HepG2 (cell line): Measurements from ENCODE around the gene ACBD3. TPM values are rescaled to one million over a fixed set of nuclear protein-coding genes. Genes with fewer than 3 reads are reported as not detected.

Experiments
- ATAC-seq: fragments of 200-7000 bp; cut with Tn5 transposase; 3 replicates; pipeline ENCODE4 v1.9.1; 2020; ENCODE audit warnings: mild to moderate bottlenecking, moderate library complexity
- BruUV-seq: library from RNA; stranded (reverse); fragments of 400-500 nt; replicated peaks from 2 replicates; lab custom pipeline; 2021; lab: Mats Ljungman, UMichigan
- CTCF ChIA-PET: fragments of 300-600 bp; formaldehyde crosslinking; extraction: SDS; loops from one replicate; lab custom pipeline; 2021; ENCODE audit warnings: low total read pairs, inconsistent platforms, low intra/inter-chr PET ratio; lab: Yijun Ruan, JAX
- POLR2A ChIA-PET: fragments of 350-600 bp; sonication (Branson Sonifier 250); formaldehyde crosslinking; loops from one replicate; lab custom pipeline; 2020; ENCODE audit warnings: antibody characterized with exemption, inconsistent platforms; lab: Yijun Ruan, JAX
- DNase-seq: peaks from one replicate; pipeline ENCODE4 v3.0.0-alpha.2; 2015; ENCODE audit warnings: low spot score
- FAIRE-seq: peaks from 3 replicates; lab custom pipeline; 2011; peaks lifted over from hg19 to GRCh38; lab: Jason Lieb, UNC
- H2AFZ ChIP-seq: one replicate; pipeline ENCODE4 v1.6.1; 2011; ENCODE audit warnings: low read length, inconsistent platforms
- H3K27ac ChIP-seq: fragments of 300-600 bp; 3 replicates; pipeline ENCODE4 v1.8.0; 2011; ENCODE audit warnings: mixed run types, mild to moderate bottlenecking, mixed read lengths, low read length, inconsistent platforms; ENCODE audit not compliant: insufficient read depth; ENCODE audit errors: extremely low read length
- H3K27me3 ChIP-seq, 2 experiments: fragments of 200-600 bp in 1 of 2; 2 replicates in 1 of 2; 3 replicates in 1 of 2; pipeline versions ENCODE4 v1.6.0 to v1.8.0; 2011; ENCODE audit warnings: low read length in 2 of 2, mild to moderate bottlenecking in 2 of 2, moderate library complexity in 2 of 2, inconsistent platforms in 1 of 2; ENCODE audit not compliant: insufficient read depth in 2 of 2, control insufficient read depth in 1 of 2
- H3K36me3 ChIP-seq, 2 experiments: fragments of 200-600 bp in 1 of 2; replicated peaks in 1 of 2; 2 replicates in 1 of 2; 3 replicates in 1 of 2; pipeline versions ENCODE4 v1.5.1 to v1.8.0; 2011; ENCODE audit warnings: low read length in 2 of 2, inconsistent platforms in 1 of 2; ENCODE audit not compliant: insufficient read depth in 2 of 2, control insufficient read depth in 1 of 2
- H3K4me1 ChIP-seq: 2 replicates; pipeline ENCODE4 v1.5.1; 2012; ENCODE audit warnings: low read length, inconsistent platforms; ENCODE audit not compliant: insufficient read depth
- H3K4me2 ChIP-seq: 2 replicates; pipeline ENCODE4 v1.6.0; 2011; ENCODE audit warnings: low read depth, low read length, inconsistent platforms
- H3K4me3 ChIP-seq, 3 experiments: fragments of 200-600 bp in 1 of 3; sonication (generic), shearing (Covaris generic) in 1 of 3; replicated peaks in 1 of 3; 2 replicates each; pipeline ENCODE4 v1.5.1; 2011 to 2016; ENCODE audit warnings: low read length in 3 of 3, inconsistent platforms in 2 of 3, low read depth in 2 of 3, mild to moderate bottlenecking in 2 of 3, control low read depth in 1 of 3, mixed read lengths in 1 of 3; ENCODE audit not compliant: insufficient read depth in 1 of 3
- H3K79me2 ChIP-seq: one replicate; pipeline ENCODE4 v1.6.1; 2011; ENCODE audit warnings: low read length, inconsistent platforms; ENCODE audit not compliant: insufficient read depth
- H3K9ac ChIP-seq: 2 replicates; pipeline ENCODE4 v1.6.0; 2011; ENCODE audit warnings: mild to moderate bottlenecking, low read depth, low read length, inconsistent platforms; ENCODE audit not compliant: insufficient read depth
- H3K9me3 ChIP-seq: 2 replicates; pipeline ENCODE4 v1.5.1; 2012; ENCODE audit warnings: mild to moderate bottlenecking, low read length
- H4K20me1 ChIP-seq: 2 replicates; pipeline ENCODE4 v1.6.0; 2011; ENCODE audit warnings: inconsistent platforms, mild to moderate bottlenecking, low read length, moderate library complexity; ENCODE audit not compliant: insufficient read depth
- CHD2 ChIP-seq: IDR thresholded peaks from 2 replicates; pipeline ENCODE4 v1.6.1; 2011; ENCODE audit warnings: low read depth, low read length, improper control_type of control experiment
- E2F1 ChIP-seq: sonication (generic); formaldehyde crosslinking; IDR thresholded peaks from 2 replicates; pipeline ENCODE4 v1.5.0; 2020; ENCODE audit warnings: missing genetic modification reagents
- GZF1 ChIP-seq: sonication (generic); formaldehyde crosslinking; IDR thresholded peaks from 2 replicates; pipeline ENCODE4 v1.5.1; 2020; ENCODE audit warnings: mild to moderate bottlenecking, missing genetic modification reagents
- HCFC1 ChIP-seq: fragments of 150-350 bp; IDR thresholded peaks from 2 replicates; pipeline ENCODE4 v1.6.1; 2014; ENCODE audit warnings: low read depth, low read length
- MLX ChIP-seq: IDR thresholded peaks from 2 replicates; pipeline ENCODE4 v1.6.1; 2016
- NFE2L1 ChIP-seq: sonication (generic); formaldehyde crosslinking; IDR thresholded peaks from 2 replicates; pipeline ENCODE4 v1.4.0; 2020; ENCODE audit warnings: missing genetic modification reagents, mild to moderate bottlenecking, borderline replicate concordance
- PAWR ChIP-seq: sonication (generic); formaldehyde crosslinking; IDR thresholded peaks from 2 replicates; pipeline ENCODE4 v1.4.0; 2020; ENCODE audit warnings: missing genetic modification reagents, mild to moderate bottlenecking, borderline replicate concordance
- RBFOX2 ChIP-seq: fragments of 200-400 bp; formaldehyde crosslinking; IDR thresholded peaks from 2 replicates; pipeline ENCODE4 v1.6.1; 2017; ENCODE audit warnings: low read depth, mild to moderate bottlenecking, low read length
- SMAD1 ChIP-seq: sonication (generic); formaldehyde crosslinking; IDR thresholded peaks from 2 replicates; pipeline ENCODE4 v1.4.0; 2020; ENCODE audit warnings: missing genetic modification reagents, low read depth, mild to moderate bottlenecking, borderline replicate concordance
- SYNCRIP ChIP-seq: fragments of 200-400 bp; formaldehyde crosslinking; IDR thresholded peaks from 2 replicates; pipeline ENCODE4 v1.6.1; 2018; ENCODE audit warnings: mild to moderate bottlenecking, low read depth, low read length; ENCODE audit not compliant: insufficient read depth
- ZBTB1 ChIP-seq: sonication (generic); formaldehyde crosslinking; IDR thresholded peaks from 2 replicates; pipeline ENCODE4 v1.4.0; 2020; ENCODE audit warnings: missing genetic modification reagents, borderline replicate concordance
- ZNF460 ChIP-seq: sonication (generic); formaldehyde crosslinking; IDR thresholded peaks from 2 replicates; pipeline ENCODE4 v1.5.1; 2020; ENCODE audit warnings: missing genetic modification reagents, mild to moderate bottlenecking, borderline replicate concordance
- WGBS: methylation state at CpG from one replicate; pipeline ENCODE4 v1.1.6; 2017; ENCODE audit warnings: low lambda C conversion rate; 5-methylcytosine and 5-hydroxymethylcytosine counted together
- in situ Hi-C: cut with HindIII; loops from 2 replicates; pipeline ENCODE4 v1.10.0; 2017; ENCODE audit warnings: low pct_unique_long_range_greater_than_20kb; ENCODE audit not compliant: extremely low pct_ligation_motif_present
- intact Hi-C: fragments of 100-400 bp; cut with micrococcal nuclease; formaldehyde crosslinking; loops from one replicate; pipeline ENCODE4 v1.10.0; 2022; ENCODE audit not compliant: unreplicated experiment
- polyA plus RNA-seq, 8 experiments: library from polyadenylated mRNA; depleted of rRNA in 3 of 8; stranded (reverse) in 7 of 8; unstranded in 1 of 8; fragments of >200 nt; fragmentation: Illumina TruSeq in 4 of 8; extraction: Trizol in 4 of 8; gene quantifications; 2 replicates each; pipeline versions ENCODE4 v1.2.1 to v1.2.3, GENCODE V29; 2011 to 2016; ENCODE audit warnings: low read depth in 4 of 8, missing spikeins in 1 of 8, mixed read lengths in 1 of 8; ENCODE audit not compliant: insufficient read depth in 1 of 8
- total RNA-seq, 5 experiments: library from RNA; depleted of rRNA; stranded (reverse); fragments of >200 nt; fragmentation: Illumina TruSeq; extraction: Trizol; gene quantifications; 2 replicates each; pipeline ENCODE4 v1.2.3, GENCODE V29; 2016; ENCODE audit warnings: low read depth in 1 of 5

The ACBD3 gene
- total and polyA plus RNA-seq, 2 of the 13 experiments (the other 11 are each of a cell fraction or from before 2014, with no cell fraction given), result 24.3 to 39.3 TPM

GRCh38 chr1:226098870-226099835, 87.4 kb downstream of the ACBD3 start:
- intact Hi-C loops (no loop called here), in situ Hi-C loops (no loop called here)
- no peak for FAIRE-seq
- Histone ChIP-seq H3K27me3 (peaks cover 0 to under 1% of the 10 kb centered on the region in 2 experiments; a peak in 3 of 5 replicates), H3K79me2 (no peaks in the 10 kb centered on the region), H3K4me2 (no peak overlapping the region), H3K4me3 (no peak overlapping the region), H3K4me1 (peaks cover 10% of the 10 kb centered on the region; the same call in 1 of the 2 replicates), H2AFZ (no peak overlapping the region), H3K27ac (no peak overlapping the region), H3K9ac (no peak overlapping the region), H3K9me3 (no peaks in the 10 kb centered on the region), H3K36me3 (no peaks in the 10 kb centered on the region), H4K20me1 (no peaks in the 10 kb centered on the region)
- ChIA-PET POLR2A (no interaction called here), CTCF (no interaction called here)
- no peak for DNase-seq
- TF ChIP-seq SYNCRIP (no peak), SMAD1 (CRISPR knock-in tag) (no peak), GZF1 (no peak), HCFC1 (no peak), CHD2 (no peak), RBFOX2 (no peak), ZBTB1 (CRISPR knock-in tag) (no peak), E2F1 (CRISPR knock-in tag) (no peak), PAWR (CRISPR knock-in tag) (no peak), MLX (CRISPR knock-in tag) (no peak), NFE2L1 (CRISPR knock-in tag) (no peak), ZNF460 (CRISPR knock-in tag) (no peak)
- no TSS peak for BruUV-seq
- WGBS, result 29% methylated on average over 3 of the region's 3 CpGs
- ATAC-seq, result no peak
